NAMALWA (cell line): ENCODE results near the gene SGK1.
"Not testable (repeated sequence)": the region's sequence is repeated elsewhere in the genome, so short reads cannot be mapped to it uniquely, and the experiment has no call there.

Experiments used
- DNase-seq: peaks from one replicate; pipeline ENCODE4 v3.0.0-alpha.2; 2015; ENCODE audit warnings: low spot score

Gene SGK1

GRCh38 chr6:134190883-134191282, 127.0 kb downstream of the SGK1 start:
- no peak for DNase-seq

DNA sequence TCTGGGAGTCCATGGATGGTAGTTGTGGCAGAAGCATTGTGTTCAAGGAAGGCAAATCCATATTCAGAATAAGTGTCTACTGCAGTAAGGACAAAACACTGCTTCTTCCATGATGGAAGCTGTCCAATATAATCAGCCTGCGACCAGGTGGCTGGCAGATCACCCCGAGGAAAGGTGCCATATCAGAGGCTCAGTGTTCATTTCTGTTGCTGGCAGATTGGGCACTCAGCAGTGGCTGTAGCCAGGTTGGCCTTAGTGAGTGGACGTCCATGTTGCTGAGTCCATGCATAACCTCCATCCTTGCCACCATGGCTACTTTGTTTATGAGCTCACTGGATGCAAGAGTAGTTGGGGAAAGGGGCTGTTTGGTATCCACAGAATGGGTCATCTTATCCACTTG, 130.2 kb downstream of the SGK1 start:
- DNase-seq, result no peak

DNA sequence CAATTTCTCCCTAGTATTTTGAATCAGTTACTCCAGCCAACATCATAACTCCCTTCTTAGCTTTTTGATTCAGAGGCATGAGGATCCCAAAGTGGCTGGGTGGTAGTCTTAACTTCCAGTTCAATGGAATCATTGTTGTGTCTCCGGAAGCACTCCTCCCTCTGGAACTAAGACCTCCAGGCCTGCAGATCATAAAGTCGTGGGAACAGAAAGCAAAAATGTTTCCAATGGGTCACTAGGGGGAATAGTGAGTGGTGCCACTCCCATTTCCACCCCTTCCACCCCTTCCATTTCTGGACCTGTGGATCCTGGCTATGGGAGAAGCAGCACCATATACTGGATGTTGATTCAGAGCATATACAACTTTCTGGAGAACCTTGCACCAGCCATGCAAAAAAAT, 130.8 kb downstream of the SGK1 start:
- no peak for DNase-seq

DNA sequence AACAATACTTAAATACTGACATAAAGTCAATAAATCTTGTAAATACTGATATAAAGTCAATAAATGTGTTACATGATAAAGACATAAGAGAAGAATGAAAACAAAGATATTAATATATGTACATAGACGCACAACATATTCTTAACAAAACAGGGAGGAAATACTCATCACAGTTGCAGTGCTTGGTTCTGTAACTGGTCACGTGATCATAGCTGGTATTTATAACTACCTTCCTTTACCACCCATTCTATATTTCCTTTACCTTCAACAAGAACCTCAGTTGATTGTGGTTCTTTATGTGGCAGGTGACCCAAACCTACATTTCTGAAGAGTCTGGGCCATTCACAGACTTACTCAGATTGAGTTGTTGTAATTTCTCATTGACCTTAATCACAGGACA, 131.6 kb downstream of the SGK1 start:
- no peak for DNase-seq

- no peak for DNase-seq
Observed at GRCh38 chr6:134185277-134185676, 132.6 kb downstream of the SGK1 start.

DNA sequence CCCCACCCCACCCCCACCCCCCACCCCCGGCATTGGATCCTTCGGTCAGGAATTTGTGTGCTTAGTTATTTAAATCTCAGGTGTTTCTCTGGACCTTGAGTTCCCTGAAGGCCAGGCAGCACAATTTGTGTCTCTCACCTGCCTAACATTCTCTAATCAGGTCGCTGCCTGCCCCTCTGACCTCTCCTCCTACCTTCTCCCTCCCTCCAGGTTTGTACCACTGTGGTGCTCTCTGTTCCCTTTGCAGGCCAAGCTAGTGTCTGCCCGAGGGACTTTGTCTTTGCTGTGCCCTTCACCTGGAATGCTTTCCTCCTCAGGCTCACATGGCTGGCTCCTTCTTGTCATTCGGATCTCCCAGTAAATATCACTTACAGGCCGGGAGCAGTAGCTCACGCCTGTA, 134.1 kb downstream of the SGK1 start:
- no peak for DNase-seq

DNA sequence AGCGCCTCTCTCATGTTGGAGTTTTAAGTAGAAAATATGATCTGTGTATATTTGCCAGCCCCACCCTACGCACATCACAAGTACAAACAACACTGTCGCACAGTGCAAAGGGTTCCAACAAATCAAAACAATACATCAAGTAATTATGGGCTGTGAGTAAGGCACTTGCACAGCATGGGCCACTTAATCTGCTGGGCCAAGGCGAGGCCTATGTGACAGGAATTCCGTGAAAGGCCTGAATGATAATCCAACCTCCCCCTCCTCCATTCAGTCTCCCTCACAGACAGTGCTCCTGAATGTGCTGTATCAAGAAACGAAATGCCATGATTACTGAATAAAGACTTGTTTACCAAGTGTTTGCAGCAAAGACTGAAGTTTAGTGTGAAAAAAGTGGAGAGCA, 135.4 kb downstream of the SGK1 start:
- DNase-seq, result no peak

GRCh38 chr6:134181726-134182125, 136.2 kb downstream of the SGK1 start:
- DNase-seq, result not testable (repeated sequence)

DNA sequence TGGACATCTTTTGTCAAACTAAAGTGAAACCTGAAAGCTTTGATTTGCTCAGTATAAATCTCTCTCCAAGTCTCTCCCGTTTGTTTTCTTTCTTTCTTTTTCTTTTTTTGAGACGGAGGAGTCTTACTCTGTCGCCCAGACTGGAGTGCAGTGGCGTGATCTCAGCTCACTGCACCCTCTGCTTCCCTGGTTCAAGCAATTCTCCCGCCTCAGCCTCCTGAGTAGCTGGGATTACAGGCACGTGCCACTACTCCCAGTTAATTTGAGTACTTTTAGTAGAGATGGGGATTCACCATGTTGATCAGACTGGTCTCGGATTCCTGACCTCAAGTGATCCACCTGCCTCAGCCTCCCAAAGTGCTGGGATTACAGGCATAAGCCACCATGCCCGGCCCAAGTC, 136.7 kb downstream of the SGK1 start:
- DNase-seq, result not testable (repeated sequence)

DNA sequence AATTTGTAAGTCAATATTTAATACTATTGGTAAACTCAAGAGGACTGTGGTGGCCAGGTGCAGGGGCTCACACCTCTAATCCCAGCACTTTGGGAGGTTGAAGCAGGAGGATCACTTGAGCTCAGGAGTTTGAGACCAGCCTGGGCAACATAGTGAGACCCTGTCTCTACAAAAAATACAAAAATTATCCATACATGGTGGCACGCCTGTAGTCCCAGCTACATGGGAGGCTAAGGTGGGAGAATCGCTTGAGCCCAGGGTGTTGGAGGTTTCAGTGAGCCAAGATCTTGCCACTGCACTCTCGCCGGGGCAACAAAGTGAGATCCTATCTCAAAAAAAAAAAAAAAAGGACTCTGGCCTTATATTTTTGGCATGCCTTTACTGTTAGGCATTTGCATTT, 137.4 kb downstream of the SGK1 start:
- DNase-seq, result not testable (repeated sequence)

- peak; percentile 65 for DNase-seq
Observed at GRCh38 chr6:134178161-134179044, 139.5 kb downstream of the SGK1 start.

- peak; percentile 10 for DNase-seq
Observed at GRCh38 chr6:134177753-134178160, 140.2 kb downstream of the SGK1 start.

GRCh38 chr6:134177236-134177635, 140.7 kb downstream of the SGK1 start:
- no peak for DNase-seq

GRCh38 chr6:134176264-134176975, 141.5 kb downstream of the SGK1 start:
- no peak for DNase-seq

DNA sequence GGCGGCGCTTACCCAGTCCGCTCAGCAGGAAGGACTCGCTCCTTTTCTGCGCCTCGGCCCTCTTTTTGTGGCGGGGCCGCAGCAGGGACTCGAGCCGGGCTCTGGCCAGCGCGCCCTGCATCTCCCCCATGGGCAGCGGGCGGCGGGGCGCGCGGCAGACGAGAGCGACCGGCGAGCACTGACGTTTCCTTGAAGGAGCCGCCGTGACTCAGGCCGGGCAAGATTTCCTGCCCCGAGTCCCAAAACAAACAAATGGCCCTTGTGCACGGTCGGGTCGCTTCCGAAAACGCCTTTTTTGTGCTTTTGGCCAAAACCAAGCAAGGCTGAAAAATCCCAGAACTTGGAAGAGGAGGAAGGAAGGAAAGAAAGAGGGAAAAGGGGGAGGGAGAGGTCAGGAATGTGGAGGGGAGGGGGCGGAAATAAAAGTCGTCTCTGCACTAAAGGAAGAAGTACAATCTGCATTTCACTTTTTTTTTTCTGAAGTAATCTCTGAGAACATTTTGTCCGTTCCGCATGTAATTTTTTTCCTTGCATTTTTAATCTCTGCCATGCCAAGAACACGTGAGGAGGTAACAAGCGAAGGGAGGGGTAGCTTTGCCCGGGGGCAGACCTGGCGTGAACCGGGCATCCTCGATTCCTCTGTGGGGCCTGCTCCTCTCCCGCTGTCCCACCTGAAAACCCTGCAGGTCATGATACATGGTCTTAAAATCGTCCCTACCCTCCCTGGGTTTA, 142.2 kb downstream of the SGK1 start:
- DNase-seq, result peak; percentile 41

DNA sequence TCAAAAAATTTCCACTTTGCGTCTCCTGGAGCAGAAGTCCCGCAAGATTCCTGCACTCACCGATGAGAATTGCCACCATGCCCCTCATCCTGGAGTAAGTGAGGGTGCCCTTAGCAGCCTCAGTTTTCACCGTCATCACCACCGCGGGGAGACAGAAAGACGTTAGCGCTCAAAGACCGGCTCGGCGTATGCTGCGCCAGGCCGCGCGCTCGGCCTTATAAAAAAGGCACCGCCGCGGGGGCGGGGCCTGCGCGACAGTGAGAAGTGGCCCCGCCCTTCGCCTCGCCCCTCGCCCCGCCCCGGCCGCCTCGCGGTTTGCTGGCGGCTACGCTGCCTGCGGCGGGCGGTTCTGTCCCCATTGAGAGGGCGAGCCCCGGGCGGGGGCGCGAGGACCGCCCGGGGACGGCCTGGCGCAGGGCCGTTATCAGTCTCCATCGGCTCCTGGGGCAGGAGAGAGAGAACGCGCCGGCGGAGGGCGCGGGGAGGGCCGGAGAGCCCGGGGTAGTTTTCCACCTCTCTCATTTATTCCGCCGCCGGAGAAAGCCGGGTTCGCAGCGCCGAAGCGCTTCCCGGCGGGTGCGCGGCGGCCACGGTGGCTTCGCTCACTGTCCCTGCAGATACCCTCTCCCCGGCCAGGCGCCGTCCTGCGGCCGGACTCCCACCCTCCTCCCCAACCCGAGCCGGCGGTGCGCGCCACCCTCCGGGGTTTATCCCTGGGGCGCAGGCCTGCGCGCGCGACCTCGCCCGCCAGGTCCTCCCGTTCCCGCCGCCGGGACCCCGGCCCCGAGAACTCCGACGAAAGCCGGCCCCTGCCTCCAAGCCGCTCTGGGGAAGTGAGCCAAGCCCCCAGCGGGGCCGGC, 143.0 kb downstream of the SGK1 start:
- peak; percentile 91 for DNase-seq

DNA sequence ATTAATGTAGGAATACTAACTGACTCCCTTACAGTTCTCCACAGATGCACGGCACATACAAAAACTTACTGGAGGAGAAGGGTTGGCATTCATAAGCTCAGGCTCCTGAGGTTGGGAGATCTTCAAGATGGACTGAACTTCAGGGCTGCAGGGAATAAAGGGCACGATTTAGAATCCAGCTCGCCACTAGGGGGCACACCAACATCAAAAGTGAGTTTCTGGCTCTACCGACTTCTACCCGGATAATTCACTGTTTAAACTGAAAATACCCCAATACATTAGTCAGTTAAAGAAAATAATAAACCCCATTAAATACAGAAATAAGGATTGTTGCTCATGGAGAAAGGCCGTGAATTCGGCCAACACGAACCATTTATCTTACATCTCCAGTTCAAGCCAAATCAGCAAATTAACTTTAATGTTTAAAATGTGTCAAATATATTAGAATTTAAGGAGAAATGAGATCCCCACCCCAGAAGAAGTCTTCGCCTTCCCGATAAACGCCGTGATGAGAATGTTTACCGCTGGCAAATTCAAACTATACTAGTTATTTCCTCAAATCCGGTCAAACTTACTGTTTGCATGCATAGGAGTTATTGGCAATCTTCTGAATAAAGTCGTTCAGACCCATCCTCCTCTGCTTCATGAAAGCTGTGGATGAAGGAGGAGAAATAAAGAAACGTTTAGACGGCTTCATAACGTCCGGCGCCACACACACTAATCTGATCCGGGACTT, 143.8 kb downstream of the SGK1 start:
- DNase-seq, result peak; percentile 89

GRCh38 chr6:134173366-134173725, 144.6 kb downstream of the SGK1 start:
- no peak for DNase-seq

DNA sequence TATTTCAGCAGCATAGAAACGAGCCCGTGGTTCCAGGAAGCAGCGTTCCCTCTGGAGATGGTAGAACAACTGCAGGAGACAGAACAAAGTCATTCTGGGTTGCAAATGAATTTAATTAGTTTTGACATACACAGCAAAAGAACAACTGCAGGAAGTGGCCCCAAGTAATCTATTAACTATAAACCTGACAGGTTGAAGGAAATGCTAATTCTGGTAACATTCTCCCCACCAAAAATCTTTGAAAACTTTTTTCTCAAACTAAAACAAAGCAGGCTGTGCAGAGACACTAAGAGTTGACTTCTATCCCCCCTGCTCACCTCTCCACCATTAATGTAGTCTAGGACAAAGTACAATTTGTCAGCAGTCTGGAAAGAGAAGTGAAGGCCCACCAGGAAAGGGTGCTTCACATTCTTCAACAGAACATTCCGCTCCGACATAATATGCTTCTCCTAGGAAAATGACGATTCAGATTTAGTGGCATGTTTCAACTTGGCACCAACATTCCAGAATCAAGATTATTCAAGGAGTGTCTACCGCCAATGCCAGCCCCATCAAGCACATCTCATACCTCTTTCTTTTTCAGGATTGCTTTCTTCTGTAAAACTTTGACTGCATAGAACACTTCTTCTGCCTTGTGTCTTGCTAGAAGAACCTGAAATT, 145.1 kb downstream of the SGK1 start:
- no peak for DNase-seq

GRCh38 chr6:134172020-134172705, 145.7 kb downstream of the SGK1 start:
- DNase-seq, result no peak
